K562 (cell line): ENCODE results near the gene SPI1. TPM values are rescaled to one million over a fixed set of nuclear protein-coding genes. Genes with fewer than 3 reads are reported as not detected.

Source experiments
- ATAC-seq: fragments of 200-7000 bp; cut with Tn5 transposase; 3 replicates; pipeline ENCODE4 v1.9.1; 2020; ENCODE audit warnings: moderate library complexity
- BruUV-seq: library from RNA; stranded (reverse); fragments of 400-500 nt; replicated peaks from 2 replicates; lab custom pipeline; 2021; lab: Mats Ljungman, UMichigan
- CTCF ChIA-PET: fragments of 300-600 bp; formaldehyde crosslinking; extraction: SDS; loops from one replicate; lab custom pipeline; 2021; ENCODE audit warnings: low intra/inter-chr PET ratio; lab: Yijun Ruan, JAX
- POLR2A ChIA-PET: fragments of 300-600, 350-650 bp; sonication (Branson Sonifier 250); formaldehyde crosslinking; extraction: SDS; loops from one replicate; lab custom pipeline; 2021; ENCODE audit warnings: antibody characterized with exemption, inconsistent platforms; lab: Yijun Ruan, JAX
- DNase-seq, 4 experiments: peaks; one replicate each; pipeline versions ENCODE4 v3.0.0 to v3.0.0-alpha.2; 2011 to 2018; ENCODE audit warnings: low spot score in 3 of 4, mixed read lengths in 3 of 4; ENCODE audit errors: extremely low read depth in 1 of 4
- FAIRE-seq: peaks from 2 replicates; lab custom pipeline; 2011; peaks lifted over from hg19 to GRCh38; lab: Jason Lieb, UNC
- H2AFZ ChIP-seq: 2 replicates; pipeline ENCODE4 v1.6.0; 2011; ENCODE audit warnings: low read depth, low read length, control low read depth, inconsistent platforms
- H3K27ac ChIP-seq: fragments of 200-600 bp; 3 replicates; pipeline ENCODE4 v1.8.0; 2011; ENCODE audit warnings: low read depth, mild to moderate bottlenecking, control low read depth, inconsistent platforms, low read length, moderate library complexity, mixed read lengths; ENCODE audit errors: extremely low read depth
- H3K27me3 ChIP-seq, 2 experiments: fragments of 300-600 bp in 1 of 2; 2 replicates in 1 of 2; 3 replicates in 1 of 2; pipeline versions ENCODE4 v1.6.0 to v1.8.0; 2011; ENCODE audit warnings: inconsistent platforms in 2 of 2, low read length in 2 of 2, mild to moderate bottlenecking in 1 of 2, mixed read lengths in 1 of 2, moderate library complexity in 1 of 2; ENCODE audit not compliant: control insufficient read depth in 2 of 2, insufficient read depth in 2 of 2
- H3K36me3 ChIP-seq: fragments of 300-600 bp; 3 replicates; pipeline ENCODE4 v1.8.0; 2011; ENCODE audit warnings: mild to moderate bottlenecking, low read length, inconsistent platforms; ENCODE audit not compliant: control insufficient read depth, insufficient read depth
- H3K4me1 ChIP-seq, 2 experiments: fragments of 200-600 bp in 1 of 2; replicated peaks in 1 of 2; 2 replicates in 1 of 2; 3 replicates in 1 of 2; pipeline versions ENCODE4 v1.5.1 to v1.8.0; 2011; ENCODE audit warnings: inconsistent platforms in 2 of 2, low read length in 2 of 2, mild to moderate bottlenecking in 1 of 2, mixed read lengths in 1 of 2, moderate library complexity in 1 of 2; ENCODE audit not compliant: control insufficient read depth in 2 of 2, insufficient read depth in 2 of 2
- H3K4me2 ChIP-seq: 2 replicates; pipeline ENCODE4 v1.6.1; 2011; ENCODE audit warnings: low read length, control low read depth, inconsistent platforms, mixed read lengths; ENCODE audit not compliant: insufficient read depth
- H3K4me3 ChIP-seq: fragments of 200-600 bp; sonication (generic), shearing (Covaris generic); 2 replicates; pipeline ENCODE4 v1.5.1; 2016; ENCODE audit warnings: control low read depth, inconsistent platforms
- H3K79me2 ChIP-seq: fragments of 200-600 bp; 3 replicates; pipeline ENCODE4 v1.8.0; 2011; ENCODE audit warnings: low read length, inconsistent platforms; ENCODE audit not compliant: control insufficient read depth, insufficient read depth
- H3K9ac ChIP-seq, 2 experiments: 2 replicates each; pipeline versions ENCODE4 v1.6.0 to v1.6.1; 2011; ENCODE audit warnings: low read depth in 2 of 2, low read length in 2 of 2, control low read depth in 1 of 2, inconsistent platforms in 1 of 2, mild to moderate bottlenecking in 1 of 2, mixed read lengths in 1 of 2; ENCODE audit not compliant: insufficient read depth in 1 of 2
- H3K9me1 ChIP-seq: one replicate; pipeline ENCODE4 v1.6.0; 2011; ENCODE audit warnings: inconsistent platforms, mild to moderate bottlenecking, low read length, moderate library complexity; ENCODE audit not compliant: control insufficient read depth, insufficient read depth
- H3K9me3 ChIP-seq: replicated peaks from 2 replicates; pipeline ENCODE4 v1.5.1; 2011; ENCODE audit warnings: low read depth, low read length, inconsistent platforms; ENCODE audit not compliant: control insufficient read depth, insufficient read depth
- H4K20me1 ChIP-seq: replicated peaks from 2 replicates; pipeline ENCODE4 v1.6.1; 2011; ENCODE audit warnings: low read length, inconsistent platforms, mixed read lengths; ENCODE audit not compliant: control insufficient read depth, insufficient read depth
- ARNT ChIP-seq, 2 experiments: fragments of 450-650 bp; IDR thresholded peaks; 2 replicates each; pipeline ENCODE4 v1.6.1; 2016; ENCODE audit warnings: mild to moderate bottlenecking in 1 of 2
- BRF2 ChIP-seq: IDR thresholded peaks from 3 replicates; pipeline ENCODE4 v1.6.1; 2011; ENCODE audit warnings: borderline replicate concordance, mild to moderate bottlenecking; ENCODE audit not compliant: insufficient read length, insufficient read depth
- ETS2 ChIP-seq: IDR thresholded peaks from 2 replicates; pipeline ENCODE4 v1.6.1; 2016; ENCODE audit warnings: borderline replicate concordance, missing genetic modification characterization, mild to moderate bottlenecking, moderate library complexity, missing compliant biosample characterization; ENCODE audit not compliant: poor library complexity, severe bottlenecking
- HBP1 ChIP-seq: fragments of 450-650 bp; formaldehyde crosslinking; IDR thresholded peaks from 2 replicates; pipeline ENCODE4 v1.4.0; 2022; ENCODE audit warnings: missing genetic modification characterization
- KLF13 ChIP-seq: fragments of 450-650 bp; IDR thresholded peaks from 2 replicates; pipeline ENCODE4 v1.6.1; 2016; ENCODE audit warnings: missing genetic modification characterization, low read depth, mild to moderate bottlenecking, missing compliant biosample characterization, moderate library complexity, borderline replicate concordance
- MECOM ChIP-seq: fragments of 250-450 bp; sonication (Bioruptor Pico); IDR thresholded peaks from 2 replicates; pipeline ENCODE4 v1.8.0; 2022; ENCODE audit warnings: inconsistent platforms
- MYNN ChIP-seq, 2 experiments: sonication (generic); formaldehyde crosslinking in 1 of 2; IDR thresholded peaks; 2 replicates each; pipeline versions ENCODE4 v1.5.0 to v1.6.1; 2016 to 2020; ENCODE audit warnings: antibody characterized with exemption in 1 of 2, missing genetic modification reagents in 1 of 2
- NFE2L1 ChIP-seq: fragments of 450-650 bp; IDR thresholded peaks from 2 replicates; pipeline ENCODE4 v1.6.1; 2016; ENCODE audit warnings: missing genetic modification characterization, low read depth, mild to moderate bottlenecking, missing compliant biosample characterization, moderate library complexity, borderline replicate concordance
- SMARCA5 ChIP-seq: fragments of 450-650 bp; IDR thresholded peaks from 2 replicates; pipeline ENCODE4 v1.6.1; 2016
- SRF ChIP-seq, 2 experiments: fragments of 250-450, 450-650 bp in 1 of 2; sonication (Bioruptor Pico) in 1 of 2; sonication (generic) in 1 of 2; formaldehyde crosslinking; IDR thresholded peaks; 2 replicates each; pipeline versions ENCODE4 v1.5.0 to v1.5.1; 2020 to 2022; ENCODE audit warnings: mild to moderate bottlenecking in 1 of 2, missing genetic modification reagents in 1 of 2
- SRSF7 ChIP-seq: fragments of 200-400 bp; formaldehyde crosslinking; optimal IDR thresholded peaks from 2 replicates; pipeline ENCODE3; 2017; ENCODE audit warnings: mild to moderate bottlenecking, low read depth, low read length
- TEAD1 ChIP-seq, 2 experiments: fragments of 450-650 bp in 1 of 2; sonication (generic) in 1 of 2; formaldehyde crosslinking; IDR thresholded peaks; 2 replicates each; pipeline versions ENCODE4 v1.4.0 to v1.8.0; 2020 to 2022; ENCODE audit warnings: mild to moderate bottlenecking in 2 of 2, missing genetic modification reagents in 1 of 2
- ZNF121 ChIP-seq: sonication (generic); formaldehyde crosslinking; conservative IDR thresholded peaks from 2 replicates; pipeline ENCODE4 v1.8.0; 2022; ENCODE audit warnings: missing genetic modification reagents
- ZNF785 ChIP-seq: fragments of 250-450 bp; sonication (Bioruptor Pico); IDR thresholded peaks from 2 replicates; pipeline ENCODE4 v1.4.0; 2020; ENCODE audit warnings: mild to moderate bottlenecking
- WGBS: fragments of 100-300 bp; shearing (Covaris generic); methylation state at CpG from one replicate; pipeline ENCODE4 v1.1.6; 2016; ENCODE audit warnings: low coverage, mixed read lengths; ENCODE audit not compliant: insufficient coverage; ENCODE audit errors: missing lambda C conversion rate; 5-methylcytosine and 5-hydroxymethylcytosine counted together
- in situ Hi-C: fragments of 300-500 bp; cut with MboI; formaldehyde crosslinking; loops from 4 replicates; pipeline ENCODE4 v1.15.0; 2018; ENCODE audit warnings: inconsistent platforms, mixed read lengths
- intact Hi-C: fragments of 100-400 bp; cut with micrococcal nuclease; formaldehyde crosslinking; loops from 2 replicates; pipeline ENCODE4 v1.14.2; 2022
- polyA plus RNA-seq, 8 experiments: library from polyadenylated mRNA; depleted of rRNA in 4 of 8; stranded (reverse) in 5 of 8; unstranded in 3 of 8; fragments of >200 nt; fragmentation: Nextera tagmentation in 2 of 8; fragmentation: Illumina TruSeq in 1 of 8; extraction: Ambion mirVana in 2 of 8; extraction: Trizol in 1 of 8; gene quantifications; 2 replicates each; pipeline versions ENCODE4 v1.2.1 to v1.2.3, GENCODE V29; 2011 to 2014; ENCODE audit warnings: inconsistent platforms in 1 of 8, missing spikeins in 1 of 8
- total RNA-seq, 7 experiments: library from RNA; depleted of rRNA in 6 of 7; stranded (reverse); fragments of >200 nt in 6 of 7; fragmentation: Illumina TruSeq in 2 of 7; extraction: Trizol in 2 of 7; gene quantifications; 2 replicates each; pipeline versions ENCODE4 v1.2.1 to v1.2.3, GENCODE V29; 2011 to 2021; ENCODE audit warnings: low replicate concordance in 1 of 7
- TF ChIP-seq, protein P1 (sequence below): fragments of 250-450 bp; sonication (Bioruptor Pico); IDR thresholded peaks from 2 replicates; pipeline ENCODE4 v1.9.0; 2021; ENCODE audit warnings: mild to moderate bottlenecking, inconsistent platforms

Gene SPI1
- total and polyA plus RNA-seq, 9 of the 15 experiments (the other 6 are each of a cell fraction or from before 2014, with no cell fraction given): 0.10 to 33.7 (median 10.3) TPM

DNA sequence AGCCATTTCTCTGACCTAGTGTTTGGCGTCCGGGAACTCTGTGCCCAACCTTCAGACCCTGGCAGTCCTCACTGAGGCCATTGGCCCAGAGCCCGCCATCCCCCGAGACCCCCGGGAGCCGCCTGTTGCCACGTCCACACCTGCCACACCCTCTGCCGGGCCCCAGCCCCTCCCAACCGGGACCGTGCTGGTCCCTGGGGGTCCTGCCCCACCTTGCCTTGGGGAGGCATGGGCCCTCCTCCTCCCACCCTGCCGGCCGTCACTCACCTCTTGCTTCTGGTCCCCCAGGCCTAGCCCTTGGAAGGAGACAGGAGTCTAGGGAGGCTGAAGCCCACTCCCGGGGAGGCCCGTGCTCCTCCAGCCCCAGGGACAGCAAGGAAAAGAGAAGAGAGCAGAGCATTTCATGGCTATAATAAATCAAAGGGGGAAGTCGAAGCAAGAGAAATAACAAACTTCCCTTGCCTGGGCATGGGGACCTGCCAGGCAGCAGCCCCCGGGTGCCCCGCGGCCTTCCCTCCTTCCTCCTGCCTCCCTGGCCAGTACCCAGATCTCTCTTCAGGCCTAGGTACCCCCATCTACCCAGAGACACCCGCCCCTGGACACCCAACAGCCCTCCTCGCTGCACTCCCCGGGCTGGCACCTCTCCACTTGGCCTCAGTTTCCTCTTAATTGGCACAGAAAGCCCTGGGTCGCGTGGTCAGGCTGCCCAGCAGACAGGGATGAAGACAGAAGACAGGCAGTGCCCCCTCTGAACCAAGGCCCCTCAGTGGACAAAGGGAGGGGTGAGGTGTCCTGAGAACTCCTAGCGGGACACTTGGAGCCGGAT, 17.1 kb upstream of the SPI1 start:
- no peak overlapping the region for H3K4me2 ChIP-seq
- no peak for TF ChIP-seq SRSF7
- TF ChIP-seq NFE2L1 (tag): no peak
- TF ChIP-seq ZNF121 (CRISPR knock-in tag): no peak
- no peak for TF ChIP-seq ZNF785 (CRISPR knock-in tag)
- 0 out of 2 replicates have a peak, but pooled peaks have one; percentile 34 for TF ChIP-seq MECOM
- TF ChIP-seq HBP1 (CRISPR knock-in tag): no peak
- TF ChIP-seq MYNN (IDR thresholded peaks at IDR 0.05): no peak
- no peak for TF ChIP-seq MYNN (CRISPR knock-in tag; IDR thresholded peaks at IDR 0.05)
- no peak for TF ChIP-seq BRF2
- TF ChIP-seq KLF13 (tag): no peak
- TF ChIP-seq, protein P1, sequence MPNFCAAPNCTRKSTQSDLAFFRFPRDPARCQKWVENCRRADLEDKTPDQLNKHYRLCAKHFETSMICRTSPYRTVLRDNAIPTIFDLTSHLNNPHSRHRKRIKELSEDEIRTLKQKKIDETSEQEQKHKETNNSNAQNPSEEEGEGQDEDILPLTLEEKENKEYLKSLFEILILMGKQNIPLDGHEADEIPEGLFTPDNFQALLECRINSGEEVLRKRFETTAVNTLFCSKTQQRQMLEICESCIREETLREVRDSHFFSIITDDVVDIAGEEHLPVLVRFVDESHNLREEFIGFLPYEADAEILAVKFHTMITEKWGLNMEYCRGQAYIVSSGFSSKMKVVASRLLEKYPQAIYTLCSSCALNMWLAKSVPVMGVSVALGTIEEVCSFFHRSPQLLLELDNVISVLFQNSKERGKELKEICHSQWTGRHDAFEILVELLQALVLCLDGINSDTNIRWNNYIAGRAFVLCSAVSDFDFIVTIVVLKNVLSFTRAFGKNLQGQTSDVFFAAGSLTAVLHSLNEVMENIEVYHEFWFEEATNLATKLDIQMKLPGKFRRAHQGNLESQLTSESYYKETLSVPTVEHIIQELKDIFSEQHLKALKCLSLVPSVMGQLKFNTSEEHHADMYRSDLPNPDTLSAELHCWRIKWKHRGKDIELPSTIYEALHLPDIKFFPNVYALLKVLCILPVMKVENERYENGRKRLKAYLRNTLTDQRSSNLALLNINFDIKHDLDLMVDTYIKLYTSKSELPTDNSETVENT: no peak
- TF ChIP-seq SMARCA5: no peak
- TF ChIP-seq TEAD1 (CRISPR knock-in tag; IDR thresholded peaks at IDR 0.05): 0 out of 4 replicates have a peak, but pooled peaks of 1 of the 2 experiments have one; percentile 44
- TF ChIP-seq ETS2 (tag): no peak
- no peak for TF ChIP-seq ARNT (IDR thresholded peaks at IDR 0.05)
- no peak for TF ChIP-seq SRF (CRISPR knock-in tag; IDR thresholded peaks at IDR 0.05)

More for the DNA sequence above, 17.1 kb upstream of the SPI1 start:
- in situ Hi-C loops (no loop called here), intact Hi-C loops (no loop called here)
- H3K9me1 ChIP-seq: no peaks in the 10 kb centered on the region
- DNase-seq: no peak
- no TSS peak for BruUV-seq
- ChIA-PET POLR2A (interaction anchor here (1.0 to 1.7 kb wide), 2 partner anchors 8 to 17 kb away, joined by 5 to 6 read pairs; no protein-coding TSS in a partner anchor), CTCF (no interaction called here)
- H3K27ac ChIP-seq: peak overlapping the region; percentile 87
- no peak overlapping the region for H3K4me3 ChIP-seq
- FAIRE-seq: no peak
- H3K27me3 ChIP-seq: no peaks in the 10 kb centered on the region
- peak overlapping the region; percentile 86 for H2AFZ ChIP-seq
- WGBS: 91% methylated on average over 22 of the region's 25 CpGs
- ATAC-seq: no peak
- peak overlapping the region; percentile 64 to 86; a peak in 3 of 4 replicates for H3K9ac ChIP-seq
- no peaks in the 10 kb centered on the region for H3K79me2 ChIP-seq
- peaks cover 39 to 72% of the 10 kb centered on the region in 2 experiments for H3K4me1 ChIP-seq
- H4K20me1 ChIP-seq: no peaks in the 10 kb centered on the region
- H3K36me3 ChIP-seq: no peaks in the 10 kb centered on the region
- H3K9me3 ChIP-seq: no peaks in the 10 kb centered on the region
